GM18861 (cell line): ENCODE data around the gene CPLX3.

Experiments used
- ATAC-seq: cut with Tn5 transposase; IDR thresholded peaks from one replicate; pipeline ENCODE4 v1.9.1; 2021; ENCODE audit not compliant: unreplicated experiment

The CPLX3 gene

GRCh38 chr15:74827614-74828013 lies 1.2 kb downstream of the CPLX3 start:
- ATAC-seq, result no peak

GRCh38 chr15:74828835-74829234 lies 2.4 kb downstream of the CPLX3 start:
- no peak for ATAC-seq

GRCh38 chr15:74829486-74829885 lies 3.1 kb downstream of the CPLX3 start:
- ATAC-seq, result no peak

GRCh38 chr15:74829991-74830390 lies 3.6 kb downstream of the CPLX3 start:
- ATAC-seq, result no peak

- no peak for ATAC-seq
Observed at GRCh38 chr15:74830868-74831267, 4.4 kb downstream of the CPLX3 start.

GRCh38 chr15:74831813-74832495 lies 5.5 kb downstream of the CPLX3 start:
- ATAC-seq, result no peak

GRCh38 chr15:74832826-74833225 lies 6.4 kb downstream of the CPLX3 start:
- no peak for ATAC-seq

GRCh38 chr15:74833376-74834107 lies 7.1 kb downstream of the CPLX3 start:
- no peak for ATAC-seq

- ATAC-seq, result no peak
Observed at GRCh38 chr15:74835312-74835823, 8.9 kb downstream of the CPLX3 start.

- ATAC-seq, result no peak
Observed at GRCh38 chr15:74836846-74837245, 10.4 kb downstream of the CPLX3 start.

- no peak for ATAC-seq
Observed at GRCh38 chr15:74837482-74838136, 11.2 kb downstream of the CPLX3 start.

- no peak for ATAC-seq
Observed at GRCh38 chr15:74838137-74838516, 11.7 kb downstream of the CPLX3 start.

GRCh38 chr15:74838746-74839525 lies 12.5 kb downstream of the CPLX3 start:
- ATAC-seq, result no peak

GRCh38 chr15:74839526-74840395 lies 13.3 kb downstream of the CPLX3 start:
- no peak for ATAC-seq

- no peak for ATAC-seq
Observed at GRCh38 chr15:74840851-74841775, 14.7 kb downstream of the CPLX3 start.

GRCh38 chr15:74841891-74842373 lies 15.5 kb downstream of the CPLX3 start:
- no peak for ATAC-seq

GRCh38 chr15:74842581-74843444 lies 16.4 kb downstream of the CPLX3 start, which contains the start of gene ULK3:
Gene ULK3 (minus strand): TSS chr15:74843156. CDS start chr15:74843105, 51 bp downstream.
- peak; percentile 79 for ATAC-seq

GRCh38 chr15:74843445-74843828 lies 17.0 kb downstream of the CPLX3 start:
- ATAC-seq, result no peak
